KBM-7 (cell line): ENCODE measurements around the gene TMED4.
"Not testable (repeated sequence)": the region's sequence is repeated elsewhere in the genome, so short reads cannot be mapped to it uniquely, and the experiment has no call there.

Source experiments
- DNase-seq: peaks from one replicate; pipeline ENCODE4 v3.0.0-alpha.2; 2015
- in situ Hi-C: fragments of 300-500 bp; cut with MboI; formaldehyde crosslinking; loops from 2 replicates; pipeline ENCODE4 v1.14.3; 2020; ENCODE audit warnings: low sequenced_read_pairs, low pct_unique_long_range_greater_than_20kb, mixed read lengths

The TMED4 gene

DNA sequence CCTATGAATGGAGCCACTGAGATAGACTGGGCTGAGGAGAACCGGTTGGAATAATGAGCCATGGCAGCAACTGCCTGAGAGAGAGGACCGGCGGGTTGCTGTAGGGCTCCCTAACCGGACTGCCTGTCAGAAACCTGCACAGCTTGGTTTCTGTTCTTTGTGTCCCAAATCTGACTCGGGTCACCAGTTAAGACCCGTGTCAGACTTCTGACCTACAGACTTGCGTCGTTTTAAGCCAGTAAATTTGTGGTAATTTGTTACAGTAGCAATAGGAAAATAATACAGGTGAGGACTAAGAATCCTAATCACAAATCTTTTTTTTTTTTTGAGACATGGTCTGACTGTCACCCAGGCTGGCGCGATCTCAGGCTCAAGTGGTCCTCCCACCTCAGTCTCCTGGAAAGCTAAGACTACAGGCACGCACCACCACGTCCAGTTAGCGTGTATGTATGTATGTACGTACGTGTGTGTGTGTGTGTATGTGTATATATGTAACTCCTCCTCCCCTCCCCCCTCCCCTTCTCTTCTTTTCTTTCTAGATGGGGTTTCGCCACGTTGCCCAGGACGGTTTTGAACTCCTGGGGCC lies 7.7 kb downstream of the TMED4 start:
- in situ Hi-C loops, result no loop called here
- DNase-seq, result no peak

DNA sequence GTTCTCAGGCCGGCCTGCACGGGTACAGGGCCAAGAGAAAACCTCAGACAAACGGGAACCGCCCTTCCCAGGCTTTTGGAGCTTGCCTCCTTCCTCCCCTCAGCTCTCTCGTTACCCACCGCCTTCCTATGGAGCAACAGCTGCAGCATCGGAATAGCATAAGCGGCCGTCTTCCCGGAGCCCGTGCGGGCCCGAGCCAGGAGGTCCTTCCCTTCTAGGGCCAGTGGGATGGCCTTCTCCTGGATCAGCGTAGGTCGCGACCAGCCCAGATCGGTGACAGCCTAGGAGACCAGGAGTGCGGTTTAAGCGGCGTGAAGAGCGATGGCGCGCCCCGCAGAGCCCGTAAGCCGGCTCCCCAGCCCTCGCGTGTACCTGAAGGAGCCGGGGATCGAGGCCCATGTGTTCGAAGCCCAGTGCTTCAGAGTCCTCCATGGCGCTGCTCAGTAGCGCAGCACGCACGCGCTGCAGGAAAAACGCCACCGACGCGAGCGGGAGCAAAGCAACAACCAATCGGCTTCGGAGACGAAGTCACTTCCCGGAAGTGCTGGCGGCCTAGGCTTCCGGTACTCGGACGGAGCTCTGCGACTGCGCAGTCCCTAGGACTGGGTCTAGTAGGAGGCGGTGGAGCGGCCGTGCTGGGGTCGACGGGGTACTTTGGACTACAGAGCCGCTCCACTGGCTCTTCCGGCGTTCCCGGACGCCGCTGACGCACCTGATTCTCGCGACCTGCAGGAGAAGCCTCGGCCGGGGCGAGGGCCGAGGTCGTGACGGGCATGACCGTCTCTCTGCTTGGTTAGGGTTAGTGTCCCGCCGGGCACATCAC lies 8.4 kb downstream of the TMED4 start, which contains the start of gene DDX56:
Gene DDX56 (minus strand): TSS at position 445 of the 823 bp plus-strand sequence. CDS start 13 bp downstream, at position 432.
- DNase-seq, result peak; percentile 92
- in situ Hi-C loops, result no loop called here

DNA sequence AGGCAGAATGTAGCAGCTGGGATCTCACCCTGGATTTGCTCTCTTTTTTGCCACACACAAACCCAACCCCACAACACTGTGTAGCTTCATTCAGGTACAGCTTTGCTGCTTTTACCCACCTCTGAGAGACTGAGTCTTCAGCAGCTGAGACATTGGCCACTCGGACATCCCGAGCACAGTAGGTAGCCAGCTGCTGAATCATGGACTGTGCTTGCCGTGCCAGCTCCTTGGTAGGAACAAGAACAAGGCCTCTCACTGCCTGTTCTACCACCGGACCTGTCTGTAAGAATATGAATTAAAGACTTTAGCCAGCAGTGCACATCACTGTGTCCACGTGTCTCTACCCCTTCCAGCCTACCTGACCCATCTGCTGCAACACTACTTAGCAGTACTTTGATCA lies 9.3 kb downstream of the TMED4 start:
- in situ Hi-C loops, result no loop called here
- no peak for DNase-seq

DNA sequence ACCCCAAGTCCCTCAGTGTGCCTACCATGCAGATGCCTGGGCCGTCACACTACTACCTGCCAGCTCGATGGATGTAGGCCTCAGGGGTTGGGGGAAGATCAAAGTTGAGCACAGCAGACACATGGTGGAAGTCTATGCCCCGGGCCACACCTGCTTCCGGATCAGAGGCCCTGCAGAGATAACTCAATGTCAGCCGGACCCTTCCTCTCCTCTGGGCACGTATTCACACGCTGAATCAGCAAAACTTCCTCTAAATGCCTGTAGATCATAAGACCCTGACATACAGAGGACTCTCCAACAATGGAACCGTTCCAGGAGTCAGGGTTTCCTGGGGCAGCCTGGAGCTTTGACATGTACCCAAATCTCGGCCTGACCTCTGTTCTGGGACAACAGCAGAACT lies 12.1 kb downstream of the TMED4 start:
- in situ Hi-C loops, result no loop called here
- no peak for DNase-seq

DNA sequence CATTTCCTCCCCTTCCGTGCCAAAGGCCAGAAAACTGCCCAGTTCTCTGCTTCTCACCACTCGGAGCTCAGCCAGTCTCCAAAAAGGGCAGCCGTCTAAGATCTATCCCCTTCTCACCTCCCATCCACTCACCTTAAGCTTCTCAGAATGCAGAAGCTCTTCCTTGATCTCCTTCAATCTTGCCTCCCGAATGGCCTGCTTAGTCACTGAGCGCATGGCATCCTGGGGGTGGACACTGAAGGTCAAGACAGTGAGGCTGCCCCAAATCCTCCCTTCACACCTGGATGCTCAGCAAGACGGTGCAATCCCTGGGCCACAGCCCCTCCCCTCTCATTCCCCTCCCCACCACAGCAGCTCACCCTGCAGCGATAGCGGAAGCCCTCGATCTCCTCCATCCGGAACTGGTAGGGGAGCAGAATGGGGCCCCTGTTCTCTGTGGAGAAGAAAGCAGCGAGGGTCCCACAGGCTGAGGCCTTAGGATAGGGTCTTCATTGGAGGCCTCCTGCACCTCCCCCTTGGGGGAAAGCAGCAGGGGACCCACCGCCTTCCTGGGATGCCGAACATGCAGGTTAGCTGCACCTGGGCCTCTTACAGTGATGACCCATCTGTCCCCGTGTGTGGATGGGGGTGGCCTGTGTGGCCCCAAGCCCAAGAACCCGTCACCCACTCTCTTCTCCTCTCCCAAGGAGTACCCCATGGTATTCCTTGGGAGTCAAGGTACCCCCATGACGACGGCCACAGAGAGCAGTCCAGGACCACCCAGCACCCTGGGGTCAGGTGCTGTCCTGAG lies 13.1 kb downstream of the TMED4 start:
- no peak for DNase-seq
- in situ Hi-C loops, result no loop called here

DNA sequence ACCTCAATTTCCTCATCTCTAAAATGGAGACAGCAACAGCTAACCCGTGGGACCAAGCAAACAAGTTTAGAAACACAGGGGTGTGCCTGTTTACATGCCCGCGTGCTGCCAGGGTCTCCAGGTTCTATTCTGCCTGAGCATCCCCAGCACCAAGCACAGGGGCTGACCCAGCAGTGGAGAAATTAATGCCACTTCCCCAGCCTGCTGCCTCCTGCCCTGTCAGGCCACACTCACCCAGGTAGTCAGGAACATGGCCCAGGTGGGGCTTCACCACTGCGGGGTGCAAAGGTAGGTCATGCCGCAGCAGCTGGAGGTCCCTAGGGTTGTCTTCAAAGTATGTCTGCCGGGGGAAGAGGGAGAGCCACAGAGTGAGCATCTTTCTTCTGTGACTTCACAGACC lies 14.1 kb downstream of the TMED4 start:
- DNase-seq, result no peak
- in situ Hi-C loops, result no loop called here

DNA sequence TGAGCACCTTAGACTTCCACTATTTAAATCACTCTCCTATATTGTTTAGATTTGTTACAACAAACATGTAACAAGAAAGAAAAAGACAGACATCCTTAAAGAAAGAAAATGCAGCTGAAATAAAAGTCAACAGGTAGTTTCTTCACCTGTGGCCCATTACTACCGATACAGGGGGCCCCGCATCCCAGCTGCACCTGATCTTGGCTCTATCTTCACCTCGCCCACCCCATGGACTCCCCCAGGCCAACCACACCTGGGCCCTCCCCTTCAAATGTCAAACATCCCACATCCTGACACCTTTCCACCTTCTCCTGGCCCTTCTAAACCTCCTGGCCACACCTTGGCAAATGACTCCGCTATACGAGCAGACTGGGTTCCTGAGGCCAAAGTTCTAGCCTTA lies 15.4 kb downstream of the TMED4 start:
- no peak for DNase-seq

DNA sequence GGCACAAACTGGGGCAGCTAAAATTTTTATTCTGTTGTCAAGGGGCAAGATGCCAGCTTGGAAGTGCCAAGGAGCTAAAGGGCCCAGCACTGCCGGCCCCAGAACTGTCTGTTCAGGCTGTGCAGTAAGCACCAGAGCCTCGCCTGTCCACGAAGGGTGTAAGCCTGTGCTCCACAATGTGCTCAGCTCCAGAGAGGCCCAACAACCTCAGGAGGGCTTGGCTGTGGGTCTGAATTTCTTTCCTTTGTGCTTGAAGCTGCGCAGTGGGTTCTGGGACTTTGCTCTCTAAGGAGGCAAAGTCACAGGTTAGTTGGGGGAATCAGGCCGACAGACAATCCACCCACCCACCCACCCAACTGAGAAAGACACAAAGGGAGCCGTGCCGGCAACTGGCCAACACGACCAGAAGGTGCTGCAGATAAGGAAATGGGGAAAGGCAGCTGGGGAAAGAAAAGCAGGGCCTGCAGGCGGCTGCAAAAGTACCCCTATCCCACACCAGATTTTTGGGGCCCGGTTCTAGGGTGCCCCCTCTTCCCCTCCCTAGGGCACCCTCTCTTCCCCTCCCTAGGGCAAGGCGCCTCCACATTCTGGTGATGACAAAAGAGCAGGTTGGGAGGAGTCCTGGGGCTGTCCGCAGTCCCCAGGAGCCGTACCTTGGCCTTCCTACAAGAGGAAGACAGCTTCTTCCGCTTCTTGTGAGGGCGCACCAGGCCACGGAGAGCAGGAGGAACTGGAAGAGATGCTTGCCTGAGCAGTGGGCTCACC lies 16.1 kb downstream of the TMED4 start:
- in situ Hi-C loops, result no loop called here
- DNase-seq, result no peak

More for the DNA sequence above, 15.4 kb downstream of the TMED4 start:
- in situ Hi-C loops, result no loop called here

DNA sequence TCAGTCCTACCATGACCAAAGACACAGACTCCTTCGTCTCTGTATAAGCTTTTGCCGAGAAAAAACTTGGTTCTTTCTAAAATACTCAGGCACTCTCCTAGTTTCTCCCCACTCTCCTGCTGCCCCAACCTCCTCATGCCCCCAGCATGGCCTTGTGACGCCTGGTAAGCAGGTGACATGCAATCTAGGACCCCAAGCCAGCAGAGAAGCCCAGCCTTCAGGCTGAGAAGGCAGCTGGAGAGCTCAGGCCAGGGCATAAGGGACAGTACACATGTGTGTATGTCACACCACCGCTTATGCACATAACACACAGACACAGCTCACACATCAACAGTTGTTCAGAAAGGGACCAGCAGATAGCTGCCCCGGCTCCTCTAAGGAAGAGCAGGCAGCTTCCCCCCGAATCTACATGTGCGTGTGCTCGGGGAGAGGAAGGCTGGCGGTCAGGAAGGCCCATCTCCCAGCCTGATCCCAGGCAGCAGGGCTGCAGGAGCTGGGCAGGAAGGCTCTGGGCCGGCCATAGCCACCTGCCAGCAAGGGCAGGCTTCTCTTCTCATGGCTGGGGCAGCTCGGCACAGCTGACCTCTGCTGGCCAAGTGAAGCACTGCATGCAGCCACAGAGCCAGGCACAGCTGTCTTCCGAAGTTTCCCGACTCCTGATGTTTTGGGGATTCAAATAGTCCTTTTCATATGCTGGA lies 16.8 kb downstream of the TMED4 start:
- in situ Hi-C loops, result no loop called here
- DNase-seq, result peak; percentile 59

DNA sequence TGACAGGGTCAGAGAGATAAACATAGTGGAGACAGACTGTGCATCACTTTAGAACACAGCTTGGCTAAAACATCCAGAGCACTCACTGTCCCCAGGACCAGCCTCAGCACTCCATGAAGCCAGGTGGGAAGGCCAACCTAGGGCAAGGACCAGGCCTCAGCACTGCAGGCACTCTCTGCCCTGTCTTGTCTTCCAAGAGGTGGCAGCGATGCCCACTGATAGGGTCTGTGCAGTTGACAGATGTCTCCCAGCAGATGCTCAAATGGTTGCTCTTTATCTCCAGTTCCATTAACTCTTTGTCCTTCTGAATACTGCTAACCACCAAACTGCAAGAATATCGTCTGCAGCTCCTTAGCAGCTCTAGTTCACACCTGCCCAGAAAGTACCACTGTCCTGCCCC lies 17.4 kb downstream of the TMED4 start:
- in situ Hi-C loops, result no loop called here
- no peak for DNase-seq

DNA sequence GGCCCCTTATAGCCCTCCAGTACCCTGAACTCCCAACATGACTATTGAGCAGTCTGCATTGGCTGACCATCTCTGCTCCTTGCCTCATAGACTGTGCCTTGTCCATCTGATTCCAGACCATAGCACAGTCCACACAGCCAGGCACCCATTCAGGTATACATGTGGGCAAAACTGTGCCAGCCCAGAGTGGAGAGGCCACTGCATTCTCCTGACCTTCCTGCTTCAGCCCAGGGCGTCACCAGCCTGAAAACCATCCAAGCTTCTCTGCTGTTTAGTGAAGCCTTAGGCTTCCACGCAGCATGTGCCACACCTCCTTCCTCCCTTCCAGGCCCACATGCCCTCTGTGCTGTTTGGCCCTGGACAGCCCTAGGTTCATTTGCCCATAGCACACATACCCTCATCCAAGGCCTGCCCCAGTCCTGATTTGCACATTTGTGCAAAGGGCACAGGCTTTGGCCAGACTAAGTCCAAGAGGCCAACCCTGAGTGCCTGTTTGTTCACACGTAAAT lies 18.8 kb downstream of the TMED4 start:
- in situ Hi-C loops, result no loop called here
- no peak for DNase-seq

DNA sequence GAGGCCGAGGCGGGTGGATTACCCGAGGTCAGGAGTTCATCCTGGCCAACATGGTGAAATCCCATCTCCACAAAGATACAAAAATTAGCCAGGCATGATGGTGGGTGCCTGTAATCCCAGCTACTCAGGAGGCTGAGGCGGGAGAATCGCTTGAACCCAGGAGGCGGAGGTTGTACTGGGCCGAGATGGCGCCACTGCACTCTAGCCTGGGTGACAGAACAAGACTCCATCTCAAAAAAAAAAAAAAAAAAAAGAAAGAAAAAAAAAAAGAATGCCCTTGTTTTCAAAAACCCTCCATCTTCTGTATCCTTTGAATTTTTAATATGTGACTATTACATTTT lies 19.4 kb downstream of the TMED4 start:
- in situ Hi-C loops, DNase-seq: not testable (repeated sequence)

DNA sequence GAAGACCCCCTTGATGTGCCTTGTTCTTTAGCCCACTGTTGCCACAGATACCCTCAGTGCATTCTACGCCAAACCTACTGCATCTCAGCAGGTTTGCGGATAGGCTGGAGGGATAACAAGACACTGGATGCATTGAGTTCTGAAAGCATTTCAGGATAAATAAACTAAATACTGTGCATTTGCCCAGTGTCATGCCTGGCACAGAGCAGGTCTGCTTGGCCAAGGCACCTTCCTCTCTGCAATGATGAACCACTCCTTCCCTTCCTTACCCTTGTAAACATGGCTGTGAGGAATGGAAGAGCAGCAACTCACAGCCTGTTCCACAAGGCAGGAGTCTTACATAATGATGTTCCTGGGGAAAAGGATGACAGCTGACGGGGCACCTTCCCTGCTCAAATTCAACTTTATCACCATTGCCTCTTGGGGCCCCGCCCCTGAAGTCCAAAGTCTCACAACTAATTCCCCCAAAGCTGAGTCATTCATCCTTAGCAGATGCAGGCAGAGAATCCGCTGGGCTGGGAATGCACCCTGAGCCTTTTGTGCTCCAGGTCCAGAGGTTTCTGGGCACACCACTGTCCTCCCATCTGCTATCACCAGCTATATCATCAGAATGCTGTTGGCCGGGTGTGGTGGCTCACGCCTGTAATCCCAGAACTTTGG lies 19.9 kb downstream of the TMED4 start:
- DNase-seq, result no peak
- in situ Hi-C loops, result no loop called here

DNA sequence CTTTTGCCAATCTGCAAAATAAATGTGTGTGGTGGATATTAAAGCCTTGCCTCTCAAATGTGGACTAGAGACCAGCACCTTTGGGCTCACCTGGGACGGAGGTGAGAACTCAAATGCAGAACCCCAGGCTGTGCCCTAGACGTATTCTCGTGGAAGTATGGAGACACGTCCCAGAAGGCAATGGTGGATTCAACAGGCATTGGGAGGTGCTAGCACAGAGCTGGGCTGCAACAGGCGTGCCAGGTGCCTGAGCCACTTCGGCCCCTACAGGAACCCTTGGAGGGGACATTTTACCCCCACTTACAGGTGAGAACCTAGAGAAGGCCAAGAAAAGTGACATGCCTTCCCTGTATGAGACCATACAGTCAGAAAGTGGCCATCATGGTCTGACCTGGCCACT lies 20.6 kb downstream of the TMED4 start:
- DNase-seq, result no peak
- in situ Hi-C loops, result no loop called here

DNA sequence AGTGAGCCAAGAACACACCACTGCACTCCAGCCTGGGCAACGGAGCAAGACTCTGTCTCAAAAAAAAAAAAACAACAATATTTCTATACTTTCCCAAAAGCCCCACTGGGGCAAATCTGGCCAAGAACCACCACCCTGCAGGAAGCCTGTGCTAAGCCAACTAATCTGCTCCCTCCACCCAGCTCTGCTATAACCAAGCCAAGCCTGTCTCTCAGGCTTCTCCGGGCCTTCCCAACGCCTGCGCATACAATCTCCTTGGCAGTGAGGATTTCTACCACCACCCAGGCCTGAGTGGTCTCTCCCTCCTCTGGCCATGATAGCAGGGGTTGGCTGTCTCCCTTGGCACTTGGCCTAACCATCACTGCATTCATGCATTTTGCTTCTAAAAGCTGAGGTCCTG lies 22.5 kb downstream of the TMED4 start:
- in situ Hi-C loops, result no loop called here
- DNase-seq, result no peak

DNA sequence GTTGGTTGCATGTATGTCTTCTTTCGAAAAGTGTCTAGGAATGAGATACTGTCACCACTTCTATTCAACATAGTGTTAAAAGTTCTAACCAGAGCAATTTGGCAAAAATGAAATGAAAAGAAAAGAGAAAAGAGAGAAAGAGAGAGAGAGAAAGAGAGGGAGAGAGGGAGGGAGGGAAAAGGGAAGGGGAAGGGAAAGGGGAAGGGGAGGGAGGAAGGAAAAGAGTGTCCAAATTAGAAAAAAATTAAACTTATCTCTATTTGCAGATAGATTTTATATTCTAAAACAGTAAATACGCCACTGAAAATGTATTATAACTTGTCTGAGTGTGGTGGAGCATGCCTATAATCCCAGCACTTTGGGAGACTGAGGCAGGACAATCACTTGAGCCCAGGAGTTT lies 24.5 kb downstream of the TMED4 start:
- DNase-seq, result no peak
- in situ Hi-C loops, result no loop called here

DNA sequence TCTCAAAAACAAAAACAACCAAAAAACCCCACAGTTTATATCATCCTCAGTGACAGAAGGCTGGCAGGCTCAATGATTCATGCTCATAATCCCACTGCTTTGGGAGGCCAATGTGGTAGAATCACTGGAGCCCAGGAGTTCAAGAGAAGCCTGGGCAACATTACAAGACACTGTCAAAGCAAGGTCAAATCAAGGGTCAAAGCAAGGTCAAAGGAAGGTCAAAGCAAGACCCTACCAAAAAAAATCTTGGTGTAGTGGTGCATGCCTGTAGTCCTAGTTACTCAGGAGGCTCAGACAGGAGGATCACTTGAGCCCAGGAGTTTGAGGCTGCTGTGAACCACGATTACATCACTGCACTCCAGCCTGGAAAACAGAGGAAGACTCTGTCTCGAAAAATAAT lies 26.7 kb downstream of the TMED4 start:
- in situ Hi-C loops, result no loop called here
- no peak for DNase-seq

DNA sequence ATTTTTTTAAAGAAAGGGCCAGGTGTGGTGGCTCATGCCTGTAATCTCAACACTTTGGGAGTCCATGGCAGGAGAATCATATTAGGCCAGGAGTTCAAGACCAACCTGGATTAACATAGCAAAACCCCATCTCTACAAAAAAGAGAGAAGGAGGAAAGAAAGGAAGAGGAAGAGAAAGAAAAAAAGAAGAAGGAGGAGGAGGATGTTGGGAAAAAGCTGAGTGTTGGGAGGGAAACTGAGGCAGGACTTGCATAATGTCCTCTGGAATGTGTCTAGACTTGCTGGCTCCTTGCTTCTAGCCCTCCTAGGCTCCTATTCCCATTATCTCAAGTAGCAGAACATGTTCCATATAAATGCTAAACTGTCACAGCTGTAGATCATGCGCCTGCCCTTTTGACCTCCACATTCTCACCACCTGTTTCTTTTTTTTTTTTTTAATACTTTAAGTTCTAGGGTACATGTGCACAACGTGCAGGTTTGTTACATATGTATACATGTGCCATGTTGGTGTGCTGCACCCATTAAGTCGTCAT lies 29.5 kb downstream of the TMED4 start:
- in situ Hi-C loops, result not testable (repeated sequence)

More for the DNA sequence above, 29.5 kb downstream of the TMED4 start:
- not testable (repeated sequence) for DNase-seq
